Myocyte (in vitro differentiated cells): Measurements from ENCODE around the gene CHST15. TPM values are rescaled to one million over a fixed set of nuclear protein-coding genes. Genes with fewer than 3 reads are reported as not detected.
A peak's percentile ranks its signal among the peaks of the same experiment; 100 is the strongest.

Experiments
- DNase-seq: peaks from one replicate; pipeline ENCODE4 v3.0.0-alpha.2; 2012; ENCODE audit warnings: low read depth
- polyA plus RNA-seq: library from polyadenylated mRNA; unstranded; fragments of >200 nt; gene quantifications from one replicate; pipeline ENCODE4 v1.2.1, GENCODE V29; 2012; ENCODE audit warnings: missing spikeins
- total RNA-seq: library from RNA; depleted of rRNA; stranded (reverse); fragments of >200 nt; gene quantifications from 2 replicates; pipeline ENCODE4 v1.2.3, GENCODE V29; 2014

Gene CHST15, protein sequence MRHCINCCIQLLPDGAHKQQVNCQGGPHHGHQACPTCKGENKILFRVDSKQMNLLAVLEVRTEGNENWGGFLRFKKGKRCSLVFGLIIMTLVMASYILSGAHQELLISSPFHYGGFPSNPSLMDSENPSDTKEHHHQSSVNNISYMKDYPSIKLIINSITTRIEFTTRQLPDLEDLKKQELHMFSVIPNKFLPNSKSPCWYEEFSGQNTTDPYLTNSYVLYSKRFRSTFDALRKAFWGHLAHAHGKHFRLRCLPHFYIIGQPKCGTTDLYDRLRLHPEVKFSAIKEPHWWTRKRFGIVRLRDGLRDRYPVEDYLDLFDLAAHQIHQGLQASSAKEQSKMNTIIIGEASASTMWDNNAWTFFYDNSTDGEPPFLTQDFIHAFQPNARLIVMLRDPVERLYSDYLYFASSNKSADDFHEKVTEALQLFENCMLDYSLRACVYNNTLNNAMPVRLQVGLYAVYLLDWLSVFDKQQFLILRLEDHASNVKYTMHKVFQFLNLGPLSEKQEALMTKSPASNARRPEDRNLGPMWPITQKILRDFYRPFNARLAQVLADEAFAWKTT
- 26.9 and 30.0 TPM in 2 replicates for total RNA-seq
- 27.6 TPM for polyA plus RNA-seq

DNA sequence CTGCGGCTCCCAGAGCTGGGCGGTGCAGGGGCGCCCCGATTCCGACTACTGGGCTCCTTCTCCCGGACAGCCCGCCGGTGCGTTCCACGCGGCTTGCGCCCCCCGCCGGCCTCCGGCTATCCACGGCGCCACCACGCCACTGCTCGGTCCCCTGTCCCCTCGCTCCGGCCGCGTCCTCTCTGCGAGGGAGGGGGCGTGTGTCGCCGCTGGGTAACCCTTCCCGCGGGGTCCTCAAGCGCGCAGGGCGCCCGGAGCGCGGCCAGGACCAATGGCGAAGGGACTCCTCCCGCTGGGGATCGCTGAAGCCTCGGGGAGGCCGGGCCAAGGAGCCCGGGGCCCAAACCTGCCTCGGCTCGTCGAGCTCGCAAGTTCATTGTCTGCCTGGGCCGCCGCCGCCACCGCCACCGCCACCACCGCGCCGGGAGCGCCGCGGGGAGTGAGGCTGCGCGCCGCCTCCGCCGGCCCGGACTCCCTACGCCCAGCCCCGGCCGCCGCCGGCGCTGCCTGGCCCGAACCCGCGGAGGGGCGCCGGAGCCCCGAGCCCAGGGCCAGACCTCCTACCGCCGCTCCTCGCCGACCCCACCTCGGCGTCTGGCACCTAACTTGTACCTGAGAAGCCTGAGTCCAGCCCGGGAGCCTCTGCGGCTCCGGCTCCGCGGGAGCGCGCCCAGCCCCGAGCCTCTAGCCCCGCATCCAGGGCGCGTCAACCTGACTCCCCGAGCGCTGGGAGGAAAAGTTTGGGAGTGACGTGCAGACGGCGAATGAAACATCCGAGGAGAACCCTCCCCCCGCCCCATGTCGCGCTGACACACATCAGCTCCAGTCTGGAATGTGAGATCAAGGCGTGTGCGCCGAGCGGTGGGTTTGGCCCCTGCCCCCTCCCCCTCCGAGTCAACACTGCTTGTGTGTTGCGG lies at the start of gene CHST15:
TSS of gene CHST15 (minus strand) at position 739 of the 914 bp plus-strand sequence. CDS start 47,386 bp downstream, outside the sequence.
- peak; percentile 86 for DNase-seq

DNA sequence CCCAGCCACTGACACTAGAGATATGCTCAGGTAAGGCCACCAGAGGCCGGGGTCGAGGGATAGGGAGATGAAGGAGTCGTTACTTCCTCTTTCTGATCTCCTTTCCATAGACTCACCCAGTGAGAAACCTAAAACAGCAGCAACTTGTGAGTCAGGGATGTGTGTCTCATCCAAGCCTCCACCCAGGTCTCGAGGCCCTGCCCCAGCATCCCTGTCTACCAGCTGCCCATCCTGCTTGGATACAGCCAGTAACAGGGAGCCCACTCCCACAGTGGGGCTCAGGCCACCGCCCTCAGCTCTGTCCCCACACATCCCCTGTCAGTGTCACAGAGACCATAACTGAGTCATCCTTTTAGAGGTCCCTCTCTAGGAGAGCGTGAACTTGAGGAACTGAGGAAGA lies 49.6 kb upstream of the CHST15 start:
- DNase-seq = no peak

DNA sequence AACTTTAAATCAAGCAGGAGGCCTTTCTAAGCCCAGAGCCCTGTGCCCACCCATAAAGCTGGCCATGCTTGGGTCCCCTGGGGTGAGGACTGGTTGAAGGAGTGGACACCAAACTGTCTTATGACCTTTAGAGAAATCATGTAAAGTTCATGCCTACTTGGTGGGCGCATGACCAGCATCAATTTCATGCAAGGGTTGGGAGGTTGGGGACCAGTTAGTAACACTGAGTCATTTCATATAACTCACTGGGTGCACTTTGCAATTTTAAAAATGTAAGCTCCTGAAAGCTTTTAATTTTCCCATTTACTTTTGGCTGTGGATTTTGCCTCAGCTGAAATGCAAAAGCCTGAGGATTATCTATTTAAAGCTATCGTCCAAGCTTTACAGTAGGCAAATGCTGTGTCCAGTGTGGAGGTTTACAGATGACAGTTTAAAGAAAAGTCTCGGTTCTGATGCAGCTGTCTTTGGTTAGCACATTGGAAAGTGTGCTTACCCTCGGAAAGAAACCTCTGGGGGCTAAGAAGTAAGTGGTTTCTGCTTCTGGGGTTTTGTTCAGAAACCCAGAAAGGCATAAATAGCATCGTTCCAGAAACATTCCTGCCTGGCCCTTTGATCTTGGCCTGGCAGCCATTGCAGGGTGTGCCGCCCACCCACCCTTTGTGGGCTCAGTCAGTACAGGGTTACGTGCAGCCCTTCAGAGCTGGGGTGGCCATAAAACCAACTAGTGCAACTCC lies 48.8 kb upstream of the CHST15 start:
- DNase-seq = peak; percentile 64

DNA sequence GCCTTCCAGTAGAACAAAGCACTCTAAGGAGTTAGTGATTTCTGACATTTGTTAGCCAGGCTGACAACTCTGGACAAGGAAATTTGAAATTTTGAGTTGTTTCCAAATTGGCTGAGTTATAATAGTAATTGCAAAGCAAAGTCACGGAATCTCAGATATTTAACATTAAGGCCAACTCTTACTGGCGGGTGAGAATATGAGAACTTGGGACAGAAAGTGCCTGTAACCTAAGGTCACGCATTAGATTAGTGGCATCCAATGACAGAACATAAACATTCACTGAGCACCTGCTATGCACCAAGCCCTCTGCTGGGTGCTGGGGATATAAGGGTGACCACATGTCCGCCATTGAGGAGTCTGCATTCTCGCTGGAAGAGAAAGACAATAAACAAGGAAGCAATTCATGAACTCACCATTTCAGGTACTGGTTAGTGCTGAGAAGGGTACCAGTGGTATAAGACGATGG lies 45.5 kb upstream of the CHST15 start:
- no peak for DNase-seq

DNA sequence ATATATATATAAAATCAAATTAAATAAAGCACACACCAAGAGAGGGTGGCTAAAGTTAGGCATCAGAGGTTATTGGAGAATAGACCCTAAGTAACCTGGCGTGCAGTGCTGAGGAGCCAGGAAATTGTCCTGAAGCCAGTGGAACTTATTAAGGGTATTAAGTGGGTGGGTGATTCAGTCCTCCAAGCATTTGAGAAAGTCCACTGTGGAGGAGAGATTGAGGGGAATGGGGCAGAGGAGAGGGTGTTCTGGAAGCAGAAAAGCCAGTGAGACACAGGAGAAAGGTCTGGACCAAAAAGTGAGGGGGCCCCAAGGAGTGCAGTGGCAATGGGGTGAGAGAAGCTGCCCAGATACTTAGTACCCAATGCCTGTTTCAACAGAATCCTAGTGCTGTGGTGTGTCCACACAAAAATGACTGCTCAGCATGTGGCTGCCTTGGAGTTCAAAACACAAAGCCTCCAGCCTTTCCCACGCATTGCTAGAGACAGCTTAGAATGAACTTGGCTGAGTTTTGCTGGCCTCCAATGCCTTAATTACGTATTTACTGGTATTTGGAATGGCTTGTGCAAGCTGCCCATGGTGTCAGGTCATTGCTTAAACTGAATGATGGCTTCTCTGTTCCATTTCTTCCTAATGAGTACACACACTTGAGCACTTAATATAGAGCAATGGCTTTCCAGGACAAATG lies 44.9 kb upstream of the CHST15 start:
- DNase-seq = peak; percentile 28

DNA sequence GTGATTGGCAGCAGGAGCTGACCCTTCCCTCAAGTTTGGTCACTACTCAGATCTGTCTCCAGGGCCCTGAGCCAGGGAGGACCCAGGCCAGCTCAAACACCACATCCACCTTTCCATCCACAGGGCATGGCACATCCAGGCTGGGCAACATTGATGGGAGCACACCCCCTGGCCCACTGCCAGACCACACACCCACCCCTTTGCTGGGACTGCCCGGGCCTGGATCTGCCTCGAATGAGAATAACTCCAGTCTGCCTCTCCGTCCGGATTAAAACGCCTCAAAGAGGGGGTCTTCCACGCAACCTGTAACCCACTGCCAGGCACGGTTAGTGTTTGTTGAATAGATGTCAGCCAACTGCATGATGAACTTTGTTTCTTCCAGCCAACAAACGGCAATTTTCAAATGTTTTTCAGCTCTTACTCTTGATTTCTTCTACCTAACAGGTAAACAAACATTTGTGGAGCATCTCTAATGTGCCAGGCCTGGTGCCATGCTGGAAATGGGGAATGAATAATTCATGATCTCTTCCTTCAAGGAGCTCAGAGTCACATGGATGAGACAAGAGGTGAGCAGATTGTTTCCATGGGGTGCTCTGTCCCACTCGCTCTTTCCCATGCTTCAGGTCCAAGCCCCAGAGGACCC lies 41.0 kb upstream of the CHST15 start:
- no peak for DNase-seq

DNA sequence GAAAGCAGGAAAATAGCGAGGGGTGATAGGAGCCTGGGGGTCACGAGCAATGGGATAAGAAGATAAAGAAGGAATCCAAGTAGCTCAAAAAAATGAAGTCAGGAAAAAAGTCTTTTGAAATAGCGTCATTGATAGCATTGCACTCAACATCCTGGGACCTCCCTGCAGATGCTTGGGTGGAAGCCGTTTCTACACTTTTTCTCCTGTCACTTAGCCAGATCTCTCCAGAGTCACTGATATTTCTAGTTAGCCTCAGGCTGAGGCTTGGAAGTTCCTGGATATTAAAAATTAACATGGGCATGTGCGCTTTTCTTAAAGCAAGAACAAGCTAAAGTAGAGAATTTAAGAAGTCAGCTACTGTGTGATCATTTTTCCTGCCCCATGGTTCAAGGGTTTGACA lies 39.5 kb upstream of the CHST15 start:
- no peak for DNase-seq

DNA sequence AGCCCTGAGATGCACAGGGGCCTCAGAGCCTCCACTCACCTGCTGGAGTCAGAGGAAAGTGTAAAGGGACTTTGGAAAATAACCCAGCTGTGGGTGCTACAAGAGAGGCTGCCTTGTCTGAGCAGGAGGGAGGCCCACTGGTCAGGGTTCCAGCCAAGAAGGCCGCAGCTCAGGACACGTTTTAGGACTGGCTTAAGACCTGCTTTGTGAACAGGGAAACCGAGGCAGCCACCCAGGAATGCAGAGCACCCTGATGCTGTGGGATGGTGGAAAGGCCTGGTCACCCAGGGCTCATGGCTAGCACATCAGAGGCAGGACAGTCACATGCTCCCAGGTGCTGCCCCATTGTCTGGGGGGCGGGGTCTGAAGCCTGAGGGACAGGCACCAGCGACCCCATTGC lies 38.9 kb upstream of the CHST15 start:
- no peak for DNase-seq

DNA sequence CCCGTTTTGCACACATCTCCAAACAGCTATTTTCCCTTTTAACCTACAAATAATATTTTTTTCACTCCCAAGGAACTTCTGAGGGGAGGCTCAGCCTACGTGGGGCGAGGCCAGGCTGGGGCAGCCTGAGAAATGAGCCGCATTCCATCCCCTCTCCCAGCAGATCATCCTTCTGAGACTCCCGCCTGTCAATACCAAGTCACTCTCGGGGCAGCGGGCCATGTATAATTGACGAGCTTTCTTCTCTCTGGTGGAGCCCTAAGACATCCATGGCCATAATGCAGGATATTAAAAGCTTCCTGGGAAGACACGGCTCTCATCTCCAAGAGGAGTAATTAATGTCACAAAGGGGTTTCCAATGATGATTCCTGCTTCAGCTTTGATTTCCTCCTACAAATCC lies 37.8 kb upstream of the CHST15 start:
- DNase-seq = no peak

DNA sequence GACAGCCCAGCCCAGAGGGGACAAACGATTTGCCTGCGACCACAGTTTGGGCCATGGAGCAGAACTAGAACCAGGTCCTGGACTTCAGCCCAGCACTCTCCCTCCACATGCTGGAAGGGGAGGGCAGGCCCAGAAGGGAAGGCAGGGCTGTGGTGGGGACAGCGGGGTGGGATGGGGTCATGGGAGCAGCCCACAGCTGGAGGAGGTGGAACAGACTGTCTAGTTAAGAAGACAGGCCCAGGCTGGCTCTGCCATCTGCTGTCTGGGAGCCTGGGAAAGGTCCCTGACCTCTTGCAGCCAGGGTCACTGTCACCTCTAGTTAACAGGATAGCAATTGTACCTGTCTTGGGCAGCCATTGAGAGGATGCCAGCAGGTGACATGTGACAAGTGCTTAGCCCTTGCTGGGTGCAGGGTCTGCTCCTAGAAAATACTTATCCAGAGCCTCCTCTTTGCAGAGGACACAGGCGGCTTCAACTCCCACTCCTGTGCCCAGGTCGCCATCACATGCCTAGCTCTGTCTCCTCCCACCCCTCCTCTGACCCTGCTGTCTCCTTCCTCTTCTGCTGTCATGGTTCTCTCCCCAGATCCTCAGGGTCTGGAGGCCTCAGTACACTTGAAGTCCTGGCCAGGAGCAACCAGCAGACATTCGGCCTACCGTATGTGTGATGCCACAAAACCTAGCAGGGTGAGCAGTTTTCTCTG lies 37.0 kb upstream of the CHST15 start:
- DNase-seq = no peak

DNA sequence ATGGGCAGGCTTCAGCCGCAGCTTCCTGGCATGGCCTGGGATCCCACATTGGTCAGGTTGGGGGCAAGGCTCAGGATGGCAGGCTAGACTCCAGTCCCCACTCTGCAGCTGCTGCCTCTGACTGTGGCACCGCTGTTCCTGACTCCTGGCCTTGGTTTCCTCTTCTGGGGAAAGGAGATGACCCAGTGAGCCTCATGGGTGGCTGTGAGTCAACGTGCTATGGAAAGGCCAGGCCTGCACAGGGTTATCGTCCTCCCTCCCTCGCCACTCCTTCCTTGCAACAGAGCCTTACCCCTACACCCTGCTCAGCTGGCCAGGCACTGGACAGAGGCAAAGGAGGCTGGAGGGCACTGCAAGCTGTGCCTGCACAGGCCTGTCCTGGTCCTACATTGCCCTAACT lies 36.1 kb upstream of the CHST15 start:
- peak; percentile 70 for DNase-seq

DNA sequence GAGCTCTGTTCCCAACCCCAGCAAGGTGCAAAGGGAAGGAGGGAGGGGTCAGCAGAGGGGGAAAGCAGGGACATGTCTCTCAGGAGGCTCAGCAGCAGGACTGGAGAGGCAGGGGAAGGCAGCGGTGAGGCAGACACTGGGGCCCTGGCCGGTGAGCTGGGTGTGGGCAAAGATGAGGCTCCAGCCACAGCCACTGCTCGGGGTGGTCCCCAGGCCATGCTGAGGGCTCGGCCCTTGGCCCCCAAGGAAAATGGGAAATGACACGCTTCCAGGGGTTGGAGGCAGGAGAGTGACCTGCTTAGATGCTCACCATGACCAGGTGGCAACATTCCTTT lies 35.4 kb upstream of the CHST15 start:
- no peak for DNase-seq

DNA sequence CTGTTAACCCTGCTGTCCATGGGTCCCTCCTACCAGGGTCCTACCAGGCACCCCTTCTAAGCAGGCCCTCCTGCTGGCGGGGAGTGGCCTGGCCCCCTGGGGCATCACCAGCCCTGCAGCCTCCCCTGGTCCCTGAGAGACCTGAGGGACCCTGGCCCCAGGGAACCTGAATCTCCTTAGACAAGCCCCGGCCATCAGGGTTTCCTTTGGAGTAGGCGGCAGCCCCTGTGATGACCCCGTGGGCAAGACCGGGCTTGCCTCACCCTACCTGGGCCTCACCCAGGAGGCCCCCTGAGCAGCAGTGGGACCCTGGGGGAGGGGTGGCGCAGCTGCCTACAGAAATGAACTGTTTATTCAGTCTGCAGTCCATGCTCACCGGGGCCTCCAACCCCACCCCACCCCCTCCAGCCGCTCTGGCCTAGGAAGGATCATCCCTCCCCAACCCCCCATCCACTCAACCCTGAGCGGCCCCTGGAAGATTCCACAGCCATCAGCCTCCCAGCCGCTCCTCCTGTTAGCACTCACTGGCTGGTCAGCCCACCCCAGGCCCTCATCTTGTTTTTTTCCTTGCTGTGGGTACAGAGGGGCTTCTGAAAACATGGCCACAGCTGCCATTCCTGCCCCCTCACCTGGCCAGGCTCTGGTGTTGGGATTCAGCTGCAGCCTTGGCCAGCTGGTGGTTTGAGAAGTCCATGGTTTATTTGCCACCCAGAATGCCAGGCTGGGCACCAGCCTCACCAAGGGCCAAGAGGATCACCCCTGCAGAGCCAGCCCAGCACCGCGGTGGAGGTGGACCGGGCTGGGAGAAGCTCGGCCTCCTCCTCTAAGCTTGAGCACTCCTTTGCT lies 34.8 kb upstream of the CHST15 start:
- no peak for DNase-seq

DNA sequence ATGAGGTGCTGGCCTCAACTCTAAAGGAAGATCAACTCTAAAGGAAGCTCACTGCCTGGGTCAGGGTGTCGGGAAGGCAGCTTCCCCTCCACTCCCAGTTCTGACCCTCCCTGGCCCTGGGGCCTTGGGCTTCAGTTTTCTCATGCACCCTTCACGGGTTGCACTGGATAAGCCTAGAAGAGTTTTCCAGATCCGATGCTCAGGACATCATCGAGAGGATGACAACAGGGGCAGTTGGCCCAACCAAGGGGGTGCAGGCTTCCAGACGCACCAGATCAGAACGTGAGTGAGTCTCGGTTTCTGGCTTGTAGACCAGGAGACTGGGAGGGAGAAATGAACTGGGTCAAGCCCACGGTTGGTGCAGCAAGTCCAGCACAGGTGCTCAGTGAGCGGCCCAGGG lies 34.2 kb upstream of the CHST15 start:
- no peak for DNase-seq

DNA sequence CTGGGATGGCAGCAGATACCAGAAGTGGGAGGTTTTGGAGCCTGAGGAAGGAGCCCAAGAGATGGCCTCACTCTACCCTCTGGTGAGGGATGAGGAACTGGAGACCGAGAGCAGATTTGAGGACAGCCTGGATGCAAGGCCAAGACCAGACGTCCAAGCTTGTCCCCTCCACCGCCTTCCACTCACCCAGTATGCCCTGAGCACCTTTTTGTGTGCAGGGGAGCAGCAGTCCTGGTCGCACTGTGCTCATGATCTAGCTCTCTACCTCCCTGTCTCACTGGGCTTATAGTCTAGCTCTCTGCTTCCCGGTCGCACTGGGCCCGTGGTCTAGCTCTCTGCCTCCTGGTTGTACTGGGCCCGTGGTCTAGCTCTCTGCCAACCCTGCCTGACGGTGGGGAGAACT lies 33.6 kb upstream of the CHST15 start:
- DNase-seq = no peak

DNA sequence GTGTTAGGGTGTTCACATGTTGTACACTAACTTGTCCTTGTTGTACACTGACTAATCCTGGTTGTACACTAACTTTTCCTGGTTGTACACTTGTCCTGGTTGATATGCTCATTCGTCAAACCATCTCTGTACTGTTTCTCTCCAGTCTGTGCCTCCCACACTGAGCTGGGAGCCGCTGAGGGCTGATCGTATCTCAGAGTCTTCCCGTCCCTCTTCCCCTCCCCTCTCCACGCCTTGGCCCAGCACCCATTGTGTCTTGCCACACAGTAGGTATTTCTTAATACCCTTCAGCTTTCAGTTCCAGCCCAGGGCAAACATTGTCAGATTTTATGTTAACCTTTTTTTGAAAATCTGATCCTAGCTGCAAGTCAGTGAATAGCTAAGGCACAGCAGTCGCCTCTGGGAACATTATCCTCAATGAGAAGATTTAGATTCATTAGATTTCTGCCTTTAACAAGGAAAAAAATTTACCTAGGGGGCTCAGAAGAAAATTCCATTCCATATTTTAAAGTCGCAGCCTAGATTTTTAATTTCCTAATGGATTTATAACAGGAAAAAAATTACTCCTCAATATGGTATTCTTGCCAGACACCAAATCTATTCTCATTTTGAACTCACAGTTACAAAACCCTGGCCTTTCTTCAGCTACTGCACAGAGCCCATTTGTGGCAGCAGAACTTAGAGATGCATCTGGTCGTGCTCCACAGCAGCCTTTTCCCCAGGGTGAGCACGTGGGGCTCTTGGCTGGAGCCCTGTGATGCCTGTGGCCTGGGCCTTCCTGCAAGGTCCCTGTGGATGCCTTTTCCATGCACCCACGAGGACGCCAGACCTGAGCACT lies 33.0 kb upstream of the CHST15 start:
- no peak for DNase-seq

DNA sequence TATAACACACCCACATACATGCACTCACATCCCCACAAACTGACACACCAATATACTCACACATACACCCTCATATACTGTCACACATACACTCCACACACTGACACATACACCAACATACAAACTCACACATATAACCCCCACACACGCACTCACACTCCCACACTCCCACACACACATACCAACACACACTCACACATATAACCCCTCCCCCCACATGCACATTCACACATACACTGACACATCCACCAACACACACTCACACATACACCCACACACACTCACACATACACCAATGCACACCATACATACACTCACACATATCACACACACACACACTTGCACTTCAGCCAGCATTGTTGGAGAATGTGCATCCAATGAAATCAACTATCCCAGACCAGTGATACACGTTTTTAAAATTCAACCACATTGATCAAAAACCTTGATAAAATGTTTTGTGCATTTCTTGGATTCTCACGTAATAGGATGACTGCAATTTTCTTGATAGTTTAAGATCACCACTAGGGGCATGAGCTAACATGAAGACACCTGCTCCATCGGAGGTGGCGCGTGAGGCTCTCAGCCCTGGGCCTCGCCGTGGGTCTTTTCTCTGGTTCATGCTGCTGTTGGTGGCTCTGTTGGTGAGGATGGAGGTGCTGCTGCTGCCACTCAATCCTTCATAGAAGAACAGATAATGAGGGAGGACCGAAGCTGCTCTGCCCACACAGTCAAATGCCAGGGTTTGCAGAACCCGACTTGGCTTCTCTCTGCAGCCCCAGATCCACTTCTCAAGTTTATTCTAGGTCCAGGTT lies 32.1 kb upstream of the CHST15 start:
- no peak for DNase-seq
